ENCODE results near the gene CEP350. TPM values are rescaled to one million over a fixed set of nuclear protein-coding genes. Genes with fewer than 3 reads are reported as not detected.

Gene CEP350
- total RNA-seq, 1 donor from 2014 or later: 111 TPM

GRCh38 chr1:180145446-180145845 is 190.8 kb downstream of the CEP350 start:
- DNase-seq (ENCODE audit: low spot score in 2 of 2) (no peak), FAIRE-seq (no peak)

- DNase-seq (ENCODE audit: low spot score in 2 of 2) (no peak), FAIRE-seq (no peak)
Measured at GRCh38 chr1:180150982-180151381, 196.4 kb downstream of the CEP350 start.

GRCh38 chr1:180151508-180151907 is 196.9 kb downstream of the CEP350 start:
- FAIRE-seq: no peak
- DNase-seq (ENCODE audit: low spot score in 2 of 2): no peak

GRCh38 chr1:180152588-180152987 is 198.0 kb downstream of the CEP350 start:
- no peak for DNase-seq (ENCODE audit: low spot score in 2 of 2)
- no peak for FAIRE-seq

- FAIRE-seq (no peak), DNase-seq (ENCODE audit: low spot score in 2 of 2) (no peak)
Measured at GRCh38 chr1:180153032-180153431, 198.4 kb downstream of the CEP350 start.

GRCh38 chr1:180154003-180154324 is 199.4 kb downstream of the CEP350 start:
- DNase-seq (ENCODE audit: low spot score in 2 of 2): no peak

GRCh38 chr1:180154325-180155181 is 199.9 kb downstream of the CEP350 start, which contains the start of gene QSOX1:
QSOX1 (plus strand) TSS chr1:180154869; CDS start chr1:180154908, 39 bp downstream.
- FAIRE-seq: no peak
- peak; percentile 99 to 100 for DNase-seq (ENCODE audit: low spot score in 2 of 2)

More at GRCh38 chr1:180154003-180154324, 199.4 kb downstream of the CEP350 start:
- no peak for FAIRE-seq

GRCh38 chr1:180155182-180155682 is 200.6 kb downstream of the CEP350 start:
- DNase-seq (ENCODE audit: low spot score in 2 of 2) (no peak), FAIRE-seq (no peak)

- FAIRE-seq: no peak
Measured at GRCh38 chr1:180156201-180156600, 201.6 kb downstream of the CEP350 start.

GRCh38 chr1:180156631-180157091 is 202.1 kb downstream of the CEP350 start:
- DNase-seq (ENCODE audit: low spot score in 2 of 2): no peak
- FAIRE-seq: no peak

More at GRCh38 chr1:180156201-180156600, 201.6 kb downstream of the CEP350 start:
- DNase-seq (ENCODE audit: low spot score in 2 of 2): no peak

GRCh38 chr1:180157108-180157507 is 202.5 kb downstream of the CEP350 start:
- FAIRE-seq (no peak), DNase-seq (ENCODE audit: low spot score in 2 of 2) (no peak)

GRCh38 chr1:180157576-180158057 is 203.0 kb downstream of the CEP350 start:
- FAIRE-seq: no peak
- DNase-seq (ENCODE audit: low spot score in 2 of 2): no peak

GRCh38 chr1:180158149-180159147 is 203.8 kb downstream of the CEP350 start:
- no peak for FAIRE-seq

GRCh38 chr1:180160357-180160756 is 205.7 kb downstream of the CEP350 start:
- DNase-seq (ENCODE audit: low spot score in 2 of 2) (no peak), FAIRE-seq (no peak)

More at GRCh38 chr1:180158149-180159147, 203.8 kb downstream of the CEP350 start:
- no peak for DNase-seq (ENCODE audit: low spot score in 2 of 2)

GRCh38 chr1:180163041-180163440 is 208.4 kb downstream of the CEP350 start:
- DNase-seq (ENCODE audit: low spot score in 2 of 2) (no peak), FAIRE-seq (no peak)

Other genes starting within 250 kb of the CEP350 start
- gene FAM163A, start 211.5 kb upstream of the CEP350 start, total RNA-seq: 0.41 TPM
- gene TOR1AIP2, start 77.0 kb upstream of the CEP350 start, total RNA-seq: 50.5 TPM
- 19.6 TPM for gene TOR1AIP1, start 72.5 kb upstream of the CEP350 start, total RNA-seq
- 14.3 TPM for gene QSOX1, start 200.1 kb downstream of the CEP350 start, total RNA-seq